Mesothelial cell of epicardium (in vitro differentiated cells): ENCODE data around the gene PLAAT5. TPM values are rescaled to one million over a fixed set of nuclear protein-coding genes. Genes with fewer than 3 reads are reported as not detected.
A peak's percentile ranks its signal among the peaks of the same experiment; 100 is the strongest.

ENCODE experiments used
- DNase-seq, 2 experiments: peaks; one replicate each; pipeline ENCODE4 v3.0.0; 2021; ENCODE audit warnings: low spot score in 2 of 2; ENCODE audit not compliant: unreplicated experiment in 2 of 2
- H3K27ac Mint-ChIP-seq: 2 replicates; pipeline ENCODE4 v1.8.0; 2021; ENCODE audit warnings: mixed read lengths
- H3K27me3 Mint-ChIP-seq: 2 replicates; pipeline ENCODE4 v1.8.0; 2021; ENCODE audit warnings: low read depth, mixed read lengths
- H3K36me3 Mint-ChIP-seq: 2 replicates; pipeline ENCODE4 v1.8.0; 2021; ENCODE audit warnings: mixed read lengths
- H3K4me1 Mint-ChIP-seq: 2 replicates; pipeline ENCODE4 v1.8.0; 2021; ENCODE audit warnings: mixed read lengths
- H3K4me3 Mint-ChIP-seq: 2 replicates; pipeline ENCODE4 v1.8.0; 2021; ENCODE audit warnings: mild to moderate bottlenecking, moderate library complexity, mixed read lengths
- H3K9me3 Mint-ChIP-seq: 2 replicates; pipeline ENCODE4 v1.8.0; 2021; ENCODE audit warnings: mixed read lengths
- CTCF ChIP-seq: fragments of 200-600 bp; sonication (generic); IDR thresholded peaks from one replicate; pipeline ENCODE4 v1.5.0; 2021; ENCODE audit warnings: antibody characterized with exemption; ENCODE audit not compliant: unreplicated experiment
- total RNA-seq: library from RNA; stranded (reverse); gene quantifications from 3 replicates; pipeline ENCODE4 v1.2.1, GENCODE V29; 2021

PLAAT5 gene
- 1.9 to 2.2 TPM (median 1.9 TPM) in 3 replicates for total RNA-seq

GRCh38 chr11:63490551-63491239 is at the start of gene PLAAT5:
TSS of gene PLAAT5 (minus strand) at chr11:63491167. CDS start at chr11:63491034, 133 bp downstream.
- Mint-ChIP-seq H3K36me3 (peaks cover 6% of the 10 kb centered on the region), H3K4me3 (peak within 1 kb of the TSS; percentile 78), H3K27me3 (peaks cover 14% of the 10 kb centered on the region), H3K4me1 (peaks cover 34% of the 10 kb centered on the region), H3K27ac (peak within 1 kb of the TSS; percentile 64), H3K9me3 (peaks cover 14% of the 10 kb centered on the region)
- TF ChIP-seq CTCF, result no peak
- peak in 1 of 2 experiments; percentile 59 for DNase-seq

GRCh38 chr11:63537293-63538101 is 46.5 kb upstream of the PLAAT5 start:
- peak overlapping the region; percentile 86 for H3K27ac Mint-ChIP-seq

GRCh38 chr11:63536669-63537292 is 45.8 kb upstream of the PLAAT5 start, which contains the start of gene PLAAT4:
TSS of gene PLAAT4 (plus strand) at chr11:63536808. CDS start at chr11:63536869, 61 bp downstream.
- TF ChIP-seq CTCF, result no peak
- peaks cover 31% of the 10 kb centered on the region for H3K4me1 Mint-ChIP-seq
- no peaks in the 10 kb centered on the region for H3K36me3 Mint-ChIP-seq
- H3K27ac Mint-ChIP-seq, result peak within 1 kb of the TSS; percentile 86
- H3K4me3 Mint-ChIP-seq, result no peak within 1 kb of the TSS
- no peak for DNase-seq
- H3K9me3 Mint-ChIP-seq, result no peaks in the 10 kb centered on the region
- H3K27me3 Mint-ChIP-seq, result no peaks in the 10 kb centered on the region

More at GRCh38 chr11:63537293-63538101, 46.5 kb upstream of the PLAAT5 start:
- no peaks in the 10 kb centered on the region for H3K27me3 Mint-ChIP-seq
- no peak for TF ChIP-seq CTCF
- DNase-seq, result no peak
- H3K36me3 Mint-ChIP-seq, result no peaks in the 10 kb centered on the region
- H3K4me1 Mint-ChIP-seq, result peaks cover 25% of the 10 kb centered on the region
- no peak overlapping the region for H3K4me3 Mint-ChIP-seq
- H3K9me3 Mint-ChIP-seq, result no peaks in the 10 kb centered on the region

- H3K4me3 Mint-ChIP-seq, result no peak overlapping the region
- H3K4me1 Mint-ChIP-seq, result peaks cover 37% of the 10 kb centered on the region
- H3K9me3 Mint-ChIP-seq, result no peaks in the 10 kb centered on the region
- no peak for TF ChIP-seq CTCF
- DNase-seq, result no peak
- H3K27me3 Mint-ChIP-seq, result no peaks in the 10 kb centered on the region
- no peak overlapping the region for H3K27ac Mint-ChIP-seq
- H3K36me3 Mint-ChIP-seq, result no peaks in the 10 kb centered on the region
Measured at GRCh38 chr11:63535734-63536133, 44.8 kb upstream of the PLAAT5 start.

GRCh38 chr11:63534895-63535461 is 44.0 kb upstream of the PLAAT5 start:
- H3K4me1 Mint-ChIP-seq, result peaks cover 41% of the 10 kb centered on the region

More at GRCh38 chr11:63534895-63535461, 44.0 kb upstream of the PLAAT5 start:
- Mint-ChIP-seq H3K27ac (no peak overlapping the region), H3K36me3 (no peaks in the 10 kb centered on the region), H3K9me3 (no peaks in the 10 kb centered on the region), H3K4me3 (no peak overlapping the region), H3K27me3 (no peaks in the 10 kb centered on the region)
- DNase-seq, result no peak
- no peak for TF ChIP-seq CTCF
